ENCODE measurements around the gene ACTN3.
"Not testable (repeated sequence)": the region's sequence is repeated elsewhere in the genome, so short reads cannot be mapped to it uniquely, and the experiment has no call there.

The ACTN3 gene

GRCh38 chr11:66567787-66568123 lies 21.1 kb downstream of the ACTN3 start:
- no peak for DNase-seq

DNA sequence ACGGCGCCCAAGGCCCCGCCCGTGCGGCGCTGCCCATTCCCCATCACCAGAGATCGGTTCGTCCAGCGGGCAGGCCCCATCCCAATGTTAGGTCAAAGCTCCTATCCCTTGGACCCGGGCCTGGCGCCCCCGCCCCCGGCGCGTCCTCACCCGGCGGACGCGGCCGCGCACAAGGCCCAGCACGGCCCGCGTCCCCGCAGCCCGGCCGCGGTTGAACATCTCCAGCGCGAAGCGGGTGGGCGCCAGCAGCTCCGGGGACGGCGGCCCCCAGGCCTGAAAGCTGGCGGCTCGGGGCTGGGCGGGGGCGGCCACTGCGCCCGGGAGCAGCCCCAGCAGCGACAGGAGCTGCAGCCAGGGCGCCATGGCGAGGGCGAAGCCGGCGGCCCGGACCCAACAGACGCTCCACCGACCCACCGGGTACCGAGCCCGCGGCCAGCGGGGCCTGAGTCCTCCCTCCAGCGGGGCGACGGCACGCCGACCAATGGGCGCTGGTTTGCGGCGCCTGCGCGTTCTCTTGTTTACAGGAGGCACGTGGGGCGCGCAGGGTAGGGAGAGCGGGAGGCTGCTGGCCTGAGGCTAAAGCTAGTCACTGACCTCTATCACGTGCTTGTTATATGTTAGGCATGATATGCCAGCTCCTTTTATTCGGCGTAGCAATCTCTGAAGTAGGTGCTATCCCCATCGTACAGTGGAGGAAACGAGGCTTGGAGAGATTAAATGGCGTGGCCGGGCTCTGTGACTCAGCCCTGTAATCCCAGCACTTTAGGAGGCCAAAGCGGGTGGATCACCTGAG lies 21.6 kb downstream of the ACTN3 start, which contains the start of gene CTSF:
Gene CTSF (minus strand): TSS at position 483 of the 793 bp plus-strand sequence. CDS start 120 bp downstream, at position 363.
- peak; percentile 77 for DNase-seq

DNA sequence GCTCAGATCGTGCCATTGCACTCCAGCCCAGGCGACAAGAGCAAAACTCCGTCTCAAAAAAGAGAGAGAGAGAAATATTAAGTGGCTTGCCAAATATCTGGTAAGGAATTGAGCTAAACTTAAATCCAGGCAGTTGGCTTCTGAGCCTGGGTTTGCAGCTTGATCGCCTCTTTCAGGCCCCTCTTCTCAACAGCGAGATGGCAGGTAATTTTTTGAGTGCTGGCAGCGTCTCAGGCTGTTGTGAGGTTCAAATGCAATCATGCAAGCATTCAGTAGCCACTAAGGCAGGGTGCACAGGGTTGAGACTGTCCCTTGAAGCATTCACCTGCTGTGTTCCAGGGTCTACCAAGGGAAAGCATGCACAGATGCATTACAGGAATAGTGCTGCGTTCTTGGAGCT lies 22.4 kb downstream of the ACTN3 start:
- no peak for DNase-seq

DNA sequence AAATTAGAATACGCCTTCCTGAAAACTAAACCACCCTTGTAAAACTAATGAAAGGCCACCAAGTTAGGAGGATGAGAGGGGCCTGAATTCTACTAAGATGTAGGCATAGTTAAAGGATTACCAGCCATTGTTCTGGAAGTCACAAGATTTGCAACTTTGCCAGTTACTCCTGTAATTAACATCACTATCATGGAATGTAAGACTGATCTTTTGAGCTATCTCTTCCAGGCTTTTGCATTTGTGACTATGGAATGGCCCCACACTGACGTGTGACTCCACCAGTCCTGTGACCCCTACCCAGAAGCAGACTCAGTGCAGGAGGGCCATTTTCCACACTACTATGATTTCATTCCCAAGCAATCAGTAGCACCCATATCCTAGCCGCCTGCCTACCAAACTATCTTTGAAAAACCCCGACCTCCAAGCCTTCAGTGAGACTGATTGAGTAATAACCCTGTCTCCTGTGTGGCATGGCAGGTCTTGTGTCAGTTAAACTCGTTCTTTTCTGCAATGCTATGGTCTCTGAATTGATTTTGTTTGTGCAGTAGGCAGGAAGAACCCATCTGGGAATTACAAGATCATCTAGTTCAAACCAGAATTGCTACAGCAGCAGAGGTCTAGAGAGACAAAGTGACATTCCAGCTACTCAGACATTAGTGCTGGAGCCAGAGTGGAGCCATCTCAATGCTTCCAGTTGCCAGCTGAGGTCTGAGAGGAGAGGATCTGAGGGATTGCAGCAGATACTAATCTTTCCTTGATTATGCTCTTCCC lies 23.6 kb downstream of the ACTN3 start:
- no peak for DNase-seq

- no peak for DNase-seq
These were observed 24.1 kb downstream of the ACTN3 start for GRCh38 chr11:66570850-66571180.

- no peak for DNase-seq
These were observed 32.4 kb downstream of the ACTN3 start for GRCh38 chr11:66579017-66579606.

DNA sequence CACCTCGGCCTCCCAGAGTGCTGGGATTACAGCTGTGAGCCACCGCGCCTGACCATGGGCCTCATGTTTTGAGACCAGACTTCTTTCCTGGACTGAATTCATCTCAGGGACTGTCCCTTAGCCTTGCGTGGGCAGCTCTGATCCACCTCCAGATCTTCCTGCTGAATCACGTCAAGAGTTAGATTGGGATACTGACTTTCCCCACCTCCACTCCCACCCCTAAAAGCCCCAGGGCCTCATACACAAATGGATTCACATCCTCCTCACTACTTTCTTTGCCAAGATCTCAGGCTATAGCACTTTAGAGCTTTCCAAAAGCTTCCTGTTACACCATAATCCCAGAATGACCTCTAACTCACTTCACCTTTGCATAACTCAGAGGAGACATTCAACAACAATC lies 34.1 kb downstream of the ACTN3 start:
- no peak for DNase-seq

- no peak for DNase-seq
These were observed 34.6 kb downstream of the ACTN3 start for GRCh38 chr11:66581261-66581660.

DNA sequence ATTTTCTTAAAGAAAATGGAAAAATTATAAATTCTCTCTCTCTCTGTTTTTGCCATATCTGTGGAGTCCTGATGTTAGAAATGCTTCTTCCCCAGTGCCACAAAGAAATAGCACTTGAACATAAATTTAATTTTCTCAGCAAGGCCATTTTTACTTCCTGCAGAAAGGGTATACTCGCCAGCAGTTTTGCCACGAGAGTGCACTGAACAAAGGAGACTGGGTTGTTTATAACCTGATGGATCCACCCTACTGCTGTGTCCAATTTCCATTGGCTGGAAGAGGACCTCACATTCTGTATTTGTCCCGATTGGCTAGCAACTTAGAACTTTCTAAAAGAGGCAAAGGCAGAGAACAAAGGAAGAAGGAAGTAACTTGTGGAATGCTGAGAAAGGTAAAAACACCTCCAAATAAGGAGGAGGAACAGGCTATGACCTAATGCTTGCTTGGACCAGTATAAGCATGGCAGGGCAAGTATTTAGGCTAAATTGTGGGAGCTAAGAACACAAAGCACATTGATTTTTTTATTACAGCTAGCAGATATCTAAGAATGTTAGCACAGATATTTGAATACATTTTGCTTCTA lies 36.0 kb downstream of the ACTN3 start:
- not testable (repeated sequence) for DNase-seq

GRCh38 chr11:66585447-66585846 lies 38.7 kb downstream of the ACTN3 start:
- not testable (repeated sequence) for DNase-seq

DNA sequence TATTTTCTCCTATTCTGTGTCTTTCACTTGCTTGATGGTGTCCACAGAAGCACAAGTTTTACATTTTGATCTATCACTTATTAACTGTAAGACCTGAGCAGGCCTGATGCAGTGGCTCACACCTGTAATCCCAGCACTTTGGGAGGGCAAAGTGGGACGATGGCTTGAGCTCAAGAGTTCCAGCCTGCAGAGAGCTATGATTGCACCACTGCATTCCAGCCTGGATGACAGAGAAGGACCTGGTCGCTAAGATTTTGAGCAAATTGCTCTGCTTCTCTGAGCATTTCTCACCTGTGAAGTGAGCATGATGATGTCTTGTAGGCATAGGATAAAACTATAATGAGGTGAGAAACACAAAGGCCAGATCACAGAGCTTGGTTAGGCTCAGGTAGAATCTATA lies 39.4 kb downstream of the ACTN3 start:
- no peak for DNase-seq

DNA sequence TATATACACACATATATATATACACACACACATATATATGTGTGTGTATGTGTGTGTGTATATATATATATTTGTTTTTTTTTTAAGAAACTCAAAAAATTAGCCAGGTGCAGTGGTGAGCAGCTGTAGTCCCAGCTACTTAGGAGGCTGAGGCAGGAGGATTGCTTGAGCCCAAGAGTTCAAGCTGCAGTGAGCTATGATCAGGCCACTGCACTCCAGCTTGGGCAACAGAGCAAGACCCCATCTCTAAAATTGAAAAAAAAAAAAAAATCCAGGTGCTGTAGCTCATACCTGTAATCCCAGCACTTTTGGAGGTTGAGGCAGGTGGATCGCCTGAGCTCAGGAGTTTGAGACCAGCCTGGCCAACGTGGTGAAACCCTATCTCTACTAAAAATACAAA lies 42.6 kb downstream of the ACTN3 start:
- not testable (repeated sequence) for DNase-seq

DNA sequence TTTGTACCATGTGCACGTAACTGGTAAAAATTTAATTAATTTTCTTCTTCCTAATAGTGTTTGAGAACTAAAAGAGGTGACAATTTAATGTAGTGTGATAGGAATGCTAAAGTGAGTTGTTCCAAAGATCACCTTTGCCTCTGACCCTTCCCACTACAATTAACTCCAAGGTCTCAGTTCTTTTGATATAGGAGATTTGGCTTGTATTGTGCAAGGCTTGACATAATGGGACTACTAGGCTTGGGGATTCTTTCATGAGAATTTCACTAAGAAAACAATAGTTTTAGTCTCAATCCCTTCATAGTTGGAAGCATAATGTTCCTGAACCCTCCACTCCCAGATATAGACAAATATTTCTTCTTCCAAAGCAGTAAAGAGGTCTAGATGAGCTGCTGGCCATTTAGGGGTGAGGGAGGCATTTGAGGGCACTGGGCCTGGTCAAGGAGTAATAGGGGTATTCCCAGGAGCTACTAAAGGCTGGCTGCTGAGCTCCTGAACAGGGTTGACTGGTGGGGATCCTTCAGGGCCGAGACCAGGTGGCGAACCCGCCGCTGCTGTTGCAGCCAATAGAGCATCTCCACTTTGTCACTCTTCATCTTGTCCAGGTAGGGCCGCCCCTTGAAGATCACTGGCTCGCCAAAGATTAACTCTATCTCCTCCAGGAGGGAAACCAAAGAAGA lies 43.4 kb downstream of the ACTN3 start:
- DNase-seq = no peak

DNA sequence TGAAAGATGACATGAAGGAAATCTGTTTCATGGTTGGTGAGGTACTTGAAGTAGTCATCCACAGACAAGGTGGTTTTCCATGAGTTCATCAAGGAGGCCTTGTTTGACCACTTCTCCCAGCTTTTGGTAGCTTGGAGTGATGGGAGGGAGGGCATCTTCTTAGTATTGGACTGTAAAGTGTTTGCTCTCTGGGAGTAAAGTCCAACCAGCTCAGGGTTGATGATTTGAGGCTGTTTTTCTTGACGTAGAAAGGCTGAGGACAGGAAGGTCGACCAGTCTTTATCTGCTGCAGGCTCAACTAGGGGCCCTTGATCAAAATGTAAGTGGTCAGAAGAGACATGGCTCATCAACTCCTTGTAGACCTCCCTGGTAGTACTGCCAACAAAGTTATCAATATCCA lies 44.5 kb downstream of the ACTN3 start:
- no peak for DNase-seq

DNA sequence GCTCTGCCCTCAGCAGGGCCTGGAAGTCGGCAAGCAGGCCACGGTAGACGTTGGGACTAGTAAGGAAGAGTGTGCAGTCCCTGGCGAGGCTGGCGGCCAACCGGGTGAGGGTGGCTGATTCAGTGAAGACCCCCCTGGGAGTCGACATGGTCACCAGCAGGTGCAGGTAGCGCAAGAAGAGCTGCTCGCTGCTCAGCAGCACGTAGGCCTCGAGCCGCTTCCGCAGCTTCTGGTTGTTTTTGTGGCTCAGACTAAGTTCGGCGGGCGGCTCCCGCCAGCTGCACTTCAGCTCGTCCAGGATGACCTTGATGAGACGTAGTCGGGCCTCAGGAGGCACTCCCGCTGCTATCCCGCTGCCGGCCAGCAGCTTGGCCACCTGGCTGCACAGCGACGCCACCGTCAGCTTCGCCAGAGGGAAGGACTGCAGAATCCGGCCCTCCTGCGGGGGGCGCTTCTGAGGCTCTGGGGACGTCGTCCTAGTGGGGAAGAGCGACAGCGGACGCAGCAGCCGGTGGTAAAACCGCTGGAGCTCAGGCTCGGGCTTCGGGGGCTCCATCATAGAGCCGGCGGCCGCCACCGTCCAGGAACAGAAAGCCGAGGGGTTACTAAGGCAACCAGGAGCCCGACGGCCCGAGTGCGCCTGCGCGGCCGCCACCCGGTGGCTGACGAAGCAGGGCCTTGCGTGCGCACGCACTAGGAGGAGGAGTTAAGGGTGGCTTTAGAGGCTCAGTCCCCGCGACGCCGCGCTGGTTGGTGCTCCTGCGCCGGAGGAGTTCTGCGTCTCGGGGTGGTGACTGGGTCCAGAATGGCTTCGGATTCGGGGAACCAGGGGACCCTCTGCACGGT lies 46.0 kb downstream of the ACTN3 start, which contains the start of the genes CCDC87 and CCS:
Gene CCDC87 (minus strand): TSS at position 607 of the 846 bp plus-strand sequence. CDS start 48 bp downstream, at position 559.
Gene CCS (plus strand): TSS at position 729 of the 846 bp plus-strand sequence. CDS start 77 bp downstream, at position 806.
- peak; percentile 91 for DNase-seq

- no peak for DNase-seq
These were observed 46.6 kb downstream of the ACTN3 start for GRCh38 chr11:66593303-66593635.

DNA sequence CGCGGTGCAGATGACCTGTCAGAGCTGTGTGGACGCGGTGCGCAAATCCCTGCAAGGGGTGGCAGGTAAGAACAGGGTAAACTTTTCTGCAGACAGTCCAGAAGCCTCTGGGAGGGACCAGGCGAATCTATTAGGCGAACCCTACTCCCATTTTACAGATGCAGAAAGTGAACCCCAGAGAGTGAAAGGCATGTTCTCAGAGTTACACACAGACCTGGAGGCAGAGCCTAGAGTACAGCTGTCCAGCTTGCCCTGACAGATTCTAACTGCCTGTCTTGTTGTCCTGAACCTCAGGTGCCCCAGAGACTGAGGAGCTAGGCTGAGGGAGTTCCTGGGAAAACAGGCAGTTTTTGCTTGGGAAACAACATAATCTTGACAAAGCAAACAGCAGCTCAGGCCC lies 46.9 kb downstream of the ACTN3 start:
- DNase-seq = no peak

- no peak for DNase-seq
These were observed 48.7 kb downstream of the ACTN3 start for GRCh38 chr11:66595245-66595904.

- no peak for DNase-seq
These were observed 52.3 kb downstream of the ACTN3 start for GRCh38 chr11:66598993-66599392.

- no peak for DNase-seq
These were observed 53.5 kb downstream of the ACTN3 start for GRCh38 chr11:66600219-66600618.

- no peak for DNase-seq
These were observed 54.0 kb downstream of the ACTN3 start for GRCh38 chr11:66600631-66601233.

All from NCI-H1048 (cell line).